ENCODE results near the gene MCM7. TPM values are rescaled to one million over a fixed set of nuclear protein-coding genes. Genes with fewer than 3 reads are reported as not detected.

Gene MCM7
- total and polyA plus RNA-seq, 2 of the 13 experiments (the other 11 are each of a cell fraction or from before 2014, with no cell fraction given): 84.5 to 214 TPM

GRCh38 chr7:100101016-100101862 lies at the start of gene MCM7, which contains the start of gene AP4M1 (continued):
- TF ChIP-seq ZNF407 (CRISPR knock-in tag; IDR thresholded peaks at IDR 0.05; ENCODE audit: not compliant biosample characterization) (peak; percentile 42), KMT2B (CRISPR knock-in tag; IDR thresholded peaks at IDR 0.05) (no peak; the same call in 1 of the 2 replicates), MLLT10 (CRISPR knock-in tag; IDR thresholded peaks at IDR 0.05) (no peak), MED13 (CRISPR knock-in tag; IDR thresholded peaks at IDR 0.05) (0 out of 2 replicates have a peak, but pooled peaks have one; percentile 39), ZNF678 (CRISPR knock-in tag; IDR thresholded peaks at IDR 0.05) (no peak), ZNF605 (CRISPR knock-in tag; IDR thresholded peaks at IDR 0.05) (peak; percentile 23; the same call in 1 of the 2 replicates), ZBTB49 (CRISPR knock-in tag; IDR thresholded peaks at IDR 0.05; ENCODE audit: borderline replicate concordance) (no peak), ARID5B (CRISPR knock-in tag; IDR thresholded peaks at IDR 0.05) (no peak), ZFP1 (CRISPR knock-in tag; IDR thresholded peaks at IDR 0.05) (no peak), ZNF253 (CRISPR knock-in tag; IDR thresholded peaks at IDR 0.05; ENCODE audit: borderline replicate concordance) (peak; percentile 45; the same call in 1 of the 2 replicates), XRCC5 (optimal IDR thresholded peaks at IDR 0.05; ENCODE audit: low read length) (no peak), RCOR2 (CRISPR knock-in tag; IDR thresholded peaks at IDR 0.05) (no peak), HNRNPLL (IDR thresholded peaks at IDR 0.05; ENCODE audit: low read depth, low read length, poor library complexity, severe bottlenecking) (peak; percentile 67), PHF21A (CRISPR knock-in tag; IDR thresholded peaks at IDR 0.05) (peak; percentile 34; the same call in 1 of the 2 replicates)

All from HepG2 (cell line).